GM19463 (cell line): Measurements from ENCODE around the gene ENOX2.

Source experiments
- ATAC-seq: cut with Tn5 transposase; IDR thresholded peaks from one replicate; pipeline ENCODE4 v1.9.1; 2021; ENCODE audit warnings: mild to moderate bottlenecking, moderate library complexity; ENCODE audit not compliant: unreplicated experiment

ENOX2 gene

DNA sequence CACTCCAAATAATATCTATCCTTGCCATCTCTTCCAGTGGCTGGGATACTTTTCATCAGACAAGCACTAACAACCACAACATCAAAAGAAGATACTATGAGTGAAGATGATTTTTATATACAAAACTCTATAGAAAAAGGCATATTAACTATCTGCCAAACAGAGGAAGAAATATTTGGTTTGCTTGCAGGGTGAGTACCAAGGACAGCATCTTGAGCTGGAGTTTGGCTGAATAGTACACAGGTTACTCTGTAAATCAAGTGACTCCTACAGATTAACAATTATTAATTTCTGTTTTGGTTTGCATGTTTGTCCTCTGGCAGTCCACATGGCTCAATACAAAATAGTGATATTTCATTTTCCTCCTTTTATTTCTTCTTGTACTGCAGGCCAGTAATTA, 253.3 kb downstream of the ENOX2 start:
- no peak for ATAC-seq

DNA sequence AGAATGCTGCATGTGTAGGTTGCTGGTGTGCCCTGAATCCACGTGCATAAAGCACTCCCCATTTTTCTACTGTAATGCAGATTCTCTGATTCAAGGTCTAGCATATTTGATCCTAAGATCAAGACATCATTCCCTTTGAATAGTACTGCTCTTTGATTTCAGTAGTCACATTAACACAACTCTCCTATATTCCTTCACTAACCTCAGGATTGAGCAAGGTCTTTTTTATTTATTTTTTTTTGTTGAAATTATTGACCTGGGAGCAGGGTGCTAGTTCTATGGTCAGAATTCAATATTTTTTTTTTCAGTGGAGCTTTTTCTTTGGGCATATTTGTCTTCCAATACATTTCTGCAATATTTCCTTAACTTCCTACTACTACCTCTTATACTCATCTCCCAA, 255.5 kb downstream of the ENOX2 start:
- no peak for ATAC-seq

DNA sequence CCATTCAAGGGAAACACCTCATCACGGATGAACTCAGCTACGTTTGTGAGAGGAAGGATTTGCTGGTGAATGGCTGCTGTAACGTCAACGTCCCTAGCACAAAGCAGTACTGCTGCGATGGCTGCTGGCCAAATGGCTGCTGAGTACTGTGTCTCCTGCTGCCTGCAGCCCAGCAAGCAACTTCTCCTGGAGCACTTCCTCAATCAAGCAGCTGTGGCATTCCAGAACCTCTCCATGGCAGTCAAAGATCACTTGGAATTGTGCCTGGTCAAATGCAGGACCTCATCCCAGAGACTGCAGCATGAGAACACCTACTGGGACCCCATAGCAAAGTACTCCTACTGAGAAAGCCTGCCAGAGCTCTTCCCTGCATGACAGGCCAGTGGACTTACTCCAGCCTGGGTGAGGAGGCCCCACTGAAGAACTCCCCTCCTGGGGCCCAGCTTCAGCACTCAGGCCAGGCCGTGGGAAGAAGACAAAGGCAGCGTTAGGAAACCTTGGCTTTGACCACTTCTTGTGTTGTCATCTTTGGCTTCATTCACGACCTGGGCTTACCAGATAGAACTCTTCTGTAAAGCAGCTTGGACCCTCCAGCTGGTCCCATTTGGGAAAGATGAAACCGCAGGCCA, 256.9 kb downstream of the ENOX2 start:
- no peak for ATAC-seq

DNA sequence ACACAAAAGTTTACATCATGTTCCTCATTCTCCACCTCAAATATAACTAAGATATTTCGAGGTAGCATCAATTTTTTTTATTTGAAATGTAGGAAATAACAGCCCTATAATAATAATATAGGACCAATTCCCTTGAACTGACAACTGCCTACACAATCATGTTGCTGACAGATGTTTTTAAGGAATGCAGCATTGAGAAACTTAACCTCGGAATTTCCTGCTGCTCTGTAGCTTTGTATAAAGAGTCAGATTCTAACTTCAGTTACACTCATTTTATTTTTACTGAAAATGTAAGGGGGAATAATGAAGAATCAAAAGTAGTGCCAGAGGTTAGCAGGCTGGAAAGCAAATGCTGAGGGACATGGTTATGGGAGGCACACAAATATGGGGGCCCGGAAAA, 265.4 kb downstream of the ENOX2 start:
- no peak for ATAC-seq

DNA sequence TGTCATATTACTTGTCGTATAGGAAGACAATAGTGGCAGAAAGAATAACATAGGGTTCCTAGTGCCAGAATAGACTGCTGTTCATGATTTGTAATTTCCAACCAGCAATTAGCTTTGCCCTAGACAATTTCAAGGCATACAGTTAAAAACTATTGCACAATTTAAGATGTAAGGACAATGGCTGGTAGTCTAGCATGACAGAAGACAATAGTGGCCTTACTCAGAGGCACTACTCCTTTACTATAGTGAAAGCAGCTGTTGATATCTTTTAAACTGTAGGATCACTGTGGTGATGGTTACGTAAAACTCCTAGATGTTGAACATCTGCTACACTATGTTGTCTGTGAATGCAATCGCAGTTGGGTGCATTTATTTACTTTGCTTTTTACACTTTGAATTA, 266.7 kb downstream of the ENOX2 start:
- ATAC-seq: no peak

DNA sequence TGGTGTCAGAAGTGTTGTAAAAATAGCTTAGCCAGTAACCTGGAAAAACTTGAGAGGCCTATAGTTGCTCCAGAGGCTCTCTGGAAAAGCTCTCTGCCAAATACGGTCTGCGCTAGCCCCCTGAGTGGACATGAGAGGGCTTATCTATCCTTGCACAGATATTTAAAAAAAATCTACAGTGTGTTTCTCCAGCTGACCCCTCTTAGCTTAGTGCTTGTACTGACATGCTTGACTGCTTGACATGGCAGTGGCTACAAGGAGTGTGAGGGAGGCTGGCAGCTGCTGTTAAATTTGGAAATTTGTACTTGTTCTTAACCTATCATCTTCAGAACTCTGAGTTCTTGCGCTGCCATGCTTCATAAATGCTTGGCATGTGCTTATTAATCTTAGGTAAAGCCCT, 272.0 kb downstream of the ENOX2 start:
- ATAC-seq: no peak

DNA sequence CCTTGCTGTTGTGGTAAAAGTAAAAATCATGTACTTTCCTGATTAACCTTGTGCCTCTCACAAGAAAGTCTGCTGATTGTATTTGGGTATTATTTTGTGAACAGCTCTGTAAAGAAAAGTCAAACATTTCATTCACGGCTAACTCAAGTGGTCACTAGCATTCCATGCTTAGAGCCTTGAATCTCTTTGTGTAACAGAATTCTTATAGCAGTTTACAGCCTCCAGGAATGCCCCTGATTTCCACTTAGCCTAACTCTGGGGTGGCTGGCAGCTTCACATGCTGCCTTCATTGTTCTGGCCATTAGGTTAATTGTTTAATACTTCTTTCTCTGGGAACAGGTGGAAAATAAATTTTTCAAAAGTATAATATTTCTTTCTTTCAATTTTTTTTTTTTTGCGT, 274.5 kb downstream of the ENOX2 start:
- ATAC-seq: no peak

DNA sequence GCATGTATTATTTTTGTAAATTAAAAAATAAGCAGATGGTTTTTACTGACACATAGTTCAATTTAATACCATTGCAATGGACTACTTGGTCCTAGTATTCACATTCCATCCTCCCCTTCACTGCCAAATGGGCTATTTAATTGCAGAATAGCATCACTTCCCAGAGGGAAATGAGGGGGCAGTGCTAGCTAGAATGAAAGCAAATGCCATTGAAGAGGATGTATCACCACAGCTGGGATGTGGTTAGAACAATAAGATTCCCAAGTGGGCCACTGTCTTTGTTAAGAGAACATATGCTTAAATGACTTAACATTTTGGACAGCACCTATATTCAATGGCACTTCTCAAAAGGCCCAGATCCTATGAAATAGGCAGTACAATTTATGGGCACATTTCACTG, 276.5 kb downstream of the ENOX2 start:
- ATAC-seq: no peak

DNA sequence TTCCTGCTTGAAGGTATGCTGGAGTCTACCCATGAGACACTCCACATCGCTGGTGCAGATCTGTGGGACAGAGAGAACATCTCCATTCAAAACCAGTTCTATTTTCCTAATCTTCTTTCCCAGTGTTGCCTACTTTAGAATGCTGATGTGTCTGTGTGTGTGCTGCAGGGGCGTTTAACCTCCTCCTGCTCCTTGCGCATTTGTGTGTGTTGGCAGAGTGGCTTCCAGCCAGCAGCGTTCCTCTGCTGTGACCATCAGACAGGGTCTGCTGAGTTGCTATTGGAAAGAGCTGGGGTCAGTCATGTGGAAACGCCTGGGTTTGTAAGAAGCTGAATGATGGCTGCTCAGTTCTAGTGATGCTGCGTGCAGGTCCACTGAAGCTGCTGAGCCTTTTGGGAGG, 277.6 kb downstream of the ENOX2 start:
- ATAC-seq: no peak

DNA sequence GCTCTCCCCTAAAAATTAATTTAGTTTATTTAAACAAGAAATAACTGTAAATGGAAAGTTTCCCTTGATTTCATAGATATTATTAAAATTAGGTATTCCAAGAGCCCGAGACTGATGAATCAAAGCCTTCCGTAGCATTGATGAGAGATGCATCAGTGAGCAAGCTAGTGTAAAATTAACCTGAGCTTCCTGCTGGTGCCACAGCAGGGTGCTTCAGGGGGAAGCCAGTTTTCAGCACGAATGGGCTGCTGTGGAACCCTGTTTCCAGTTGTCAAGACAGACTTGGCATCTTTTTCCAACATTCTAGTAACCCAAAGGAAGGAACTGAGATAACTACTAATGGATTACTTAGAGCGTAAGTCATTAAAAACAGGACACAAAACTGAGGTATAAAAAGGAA, 279.5 kb downstream of the ENOX2 start:
- ATAC-seq: peak; percentile 79

DNA sequence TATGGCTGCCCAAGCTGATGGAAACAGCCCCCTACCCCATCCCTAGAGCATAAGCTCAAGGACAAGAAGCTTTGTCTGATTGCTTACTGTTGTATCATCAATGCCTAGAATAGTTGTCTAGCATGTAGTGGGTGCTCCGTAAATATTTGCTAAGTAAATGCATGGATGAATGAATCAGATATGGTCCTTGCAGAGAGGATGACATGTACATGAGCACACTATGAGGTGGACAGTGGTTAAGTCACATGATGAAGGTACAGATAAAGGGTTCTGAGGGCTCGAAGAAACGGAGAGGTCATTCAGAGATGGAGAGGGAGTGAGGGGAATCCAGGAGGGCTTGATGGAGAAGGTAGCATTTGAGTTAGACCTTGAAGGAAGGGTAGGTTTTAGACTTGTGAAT, 287.1 kb downstream of the ENOX2 start:
- no peak for ATAC-seq

DNA sequence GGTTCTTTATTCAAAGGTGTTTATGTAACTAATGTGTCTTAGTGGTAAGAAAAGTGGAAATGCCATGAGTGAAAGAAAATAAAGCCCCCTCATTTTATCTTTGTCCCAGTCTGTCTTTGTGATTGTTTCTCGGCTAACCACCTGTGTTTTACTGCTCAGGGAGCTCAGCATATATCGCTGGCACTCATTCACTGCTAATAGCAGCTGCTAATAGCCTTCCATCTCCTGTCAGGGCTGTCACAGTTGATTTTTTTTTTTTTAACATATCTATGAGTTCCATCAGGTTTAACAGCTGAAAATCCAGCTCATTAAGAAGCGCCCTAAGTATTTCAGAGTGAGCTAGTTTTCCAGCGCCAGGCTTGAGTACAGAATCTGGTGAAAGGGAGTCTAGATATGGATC, 295.6 kb downstream of the ENOX2 start:
- ATAC-seq: no peak

DNA sequence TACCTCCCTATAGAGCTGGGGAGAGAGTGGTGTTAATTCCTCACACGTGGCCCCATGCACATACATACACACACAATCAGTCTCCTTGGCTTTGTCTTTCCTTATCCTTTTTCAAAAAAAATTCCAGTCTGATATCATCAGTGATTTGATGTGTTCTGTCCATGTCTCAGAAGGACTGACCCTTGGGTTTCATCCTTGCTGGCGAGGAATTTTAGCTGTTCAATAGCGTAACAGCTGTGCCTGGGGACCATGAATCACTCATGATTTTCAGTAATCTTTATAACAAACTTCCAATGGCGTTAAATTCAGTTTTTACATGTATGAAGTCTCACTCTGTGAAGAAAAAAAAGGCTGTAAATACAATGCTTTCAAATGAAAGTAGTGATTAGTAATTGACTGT, 296.6 kb downstream of the ENOX2 start:
- ATAC-seq: no peak

DNA sequence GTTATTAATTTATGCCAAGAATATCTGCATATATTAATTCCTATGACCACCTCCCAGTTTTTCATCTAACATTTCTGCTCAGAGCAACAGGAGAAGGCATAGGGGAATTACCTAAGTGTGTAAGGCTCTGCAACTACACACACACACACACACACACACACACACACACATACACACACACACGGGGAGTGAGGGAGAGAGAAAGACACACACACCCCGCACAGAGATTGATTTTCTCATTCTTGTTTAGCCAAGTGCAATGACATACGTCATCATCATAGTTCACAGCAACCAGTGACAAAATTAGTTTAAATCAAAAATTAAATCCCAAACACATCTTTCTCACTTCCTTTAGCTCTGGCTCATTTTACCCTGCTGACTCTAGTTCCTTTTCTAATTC, 298.1 kb downstream of the ENOX2 start:
- ATAC-seq: no peak

DNA sequence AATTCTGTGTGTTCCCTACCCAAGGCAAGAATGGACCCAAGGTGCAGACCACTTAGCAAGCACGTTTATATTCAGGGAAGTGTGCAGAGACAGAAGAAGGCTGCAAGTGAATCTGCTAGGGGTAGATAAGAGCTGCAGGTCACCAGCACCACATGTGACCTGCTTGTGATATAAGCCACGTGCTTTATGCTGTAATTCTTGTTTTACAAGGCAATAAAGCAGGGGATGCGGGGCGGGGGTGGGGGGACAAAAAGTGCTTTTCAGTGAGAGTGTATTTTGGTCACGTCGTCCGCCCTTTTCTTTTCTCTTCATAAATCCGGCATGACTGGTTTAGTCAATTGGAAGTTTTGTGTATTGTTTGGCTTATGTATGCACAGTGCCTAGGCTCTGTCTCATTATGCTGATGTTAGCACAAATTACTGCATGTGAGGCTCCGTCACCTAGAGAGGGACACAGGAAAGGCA, 308.5 kb downstream of the ENOX2 start:
- no peak for ATAC-seq

DNA sequence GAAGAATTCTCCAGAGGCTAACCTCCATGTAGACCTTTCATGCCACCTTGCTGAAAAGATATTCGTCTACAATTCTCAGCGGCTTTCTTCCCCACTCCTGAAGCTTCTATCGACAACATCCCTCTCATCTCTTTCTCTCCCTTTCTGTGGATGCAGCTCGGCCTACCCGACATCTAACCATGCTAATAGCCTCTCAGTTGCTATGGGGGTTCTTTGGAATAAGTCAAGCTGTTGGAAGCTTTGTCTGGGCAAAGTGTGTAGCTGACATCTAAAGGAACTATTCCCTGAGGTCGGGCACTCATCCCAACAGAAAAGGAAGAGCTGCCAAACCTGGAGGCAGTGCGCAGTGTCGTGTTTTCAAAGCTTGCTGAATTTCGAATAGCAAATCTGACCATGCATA, 309.1 kb downstream of the ENOX2 start:
- no peak for ATAC-seq

DNA sequence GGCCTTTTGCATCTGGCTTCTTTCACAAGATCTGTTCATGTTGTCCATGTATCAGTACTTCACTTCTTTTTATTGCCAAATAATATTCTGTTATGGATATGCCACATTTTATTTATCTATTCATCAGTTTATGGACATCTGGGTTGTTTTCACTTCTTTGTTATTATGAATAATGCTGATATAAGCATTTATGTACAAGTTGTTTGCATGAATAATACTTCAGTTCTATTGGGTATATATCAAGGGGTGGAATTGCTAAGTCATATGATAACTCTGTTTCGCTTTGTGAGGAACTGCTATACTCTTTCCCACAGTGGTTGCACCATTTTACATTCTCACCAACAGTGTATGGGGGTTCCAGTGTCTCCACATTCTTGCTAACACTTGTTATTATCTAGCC, 310.8 kb downstream of the ENOX2 start:
- no peak for ATAC-seq

DNA sequence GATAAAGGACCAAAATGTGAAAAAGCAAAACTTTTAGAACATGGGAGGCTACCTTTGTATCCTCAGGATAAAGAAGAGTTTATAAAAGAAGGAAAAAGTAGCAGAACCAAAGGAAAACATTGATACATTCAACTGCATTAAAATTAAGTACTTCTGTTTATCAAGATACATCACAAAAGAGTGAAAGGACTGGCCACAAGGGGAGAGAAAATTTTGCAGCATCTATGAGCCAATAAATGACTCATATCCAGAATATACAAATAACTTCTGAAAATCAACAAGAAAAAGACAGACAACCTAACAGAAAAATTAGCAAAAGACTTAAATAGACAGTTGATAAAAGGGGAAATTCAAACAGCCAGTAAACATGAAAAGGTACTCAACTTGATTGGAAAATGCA, 324.1 kb downstream of the ENOX2 start:
- no peak for ATAC-seq

DNA sequence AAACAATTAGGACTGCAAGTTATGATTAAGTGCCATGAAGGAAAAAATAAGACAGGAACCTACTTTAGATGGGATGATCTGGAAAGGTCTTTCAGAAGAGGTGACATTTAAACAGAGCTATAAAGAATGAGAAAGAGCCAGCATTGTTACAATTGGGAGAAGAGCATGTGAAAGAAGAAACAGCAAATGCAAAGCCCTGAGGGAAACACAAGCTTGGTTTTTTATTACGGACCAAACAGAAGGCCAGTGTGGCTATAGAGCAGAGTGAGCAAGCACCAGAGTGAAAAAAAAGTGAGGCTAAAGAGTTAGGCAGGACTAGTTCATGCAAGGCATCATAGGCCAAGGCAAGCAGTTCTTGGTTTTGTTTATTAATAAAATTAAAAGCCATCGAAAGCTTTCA, 325.6 kb downstream of the ENOX2 start:
- no peak for ATAC-seq

DNA sequence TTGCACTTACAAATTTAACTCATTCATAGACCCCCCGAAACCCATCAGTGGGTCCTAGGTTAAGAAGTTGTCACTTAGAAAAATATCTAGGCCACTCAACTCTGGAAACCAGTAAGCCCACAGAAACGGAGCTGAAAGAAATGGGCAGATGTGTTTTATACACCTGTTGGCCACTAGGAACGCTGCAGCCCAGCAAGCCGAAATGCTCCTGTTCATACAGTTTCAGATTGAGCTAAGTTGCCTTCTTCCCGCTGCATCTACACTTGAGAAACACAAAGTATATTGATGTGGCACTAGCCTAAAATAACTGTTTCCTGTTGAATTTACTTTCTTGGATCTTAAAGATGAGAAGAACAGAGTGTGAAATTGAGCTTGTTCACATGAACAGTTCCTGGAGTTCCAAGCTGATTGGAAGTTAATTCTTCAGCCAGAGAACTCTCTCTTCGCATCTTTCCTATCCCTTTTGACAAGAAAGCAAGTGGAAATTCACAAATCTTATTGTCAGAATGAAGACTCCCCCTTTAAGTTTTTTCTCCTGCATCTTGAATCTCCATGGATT, 327.1 kb downstream of the ENOX2 start:
- peak; percentile 99 for ATAC-seq
